ENCODE measurements around the gene ATP6V1B1.
"Not testable (repeated sequence)": the region's sequence is repeated elsewhere in the genome, so short reads cannot be mapped to it uniquely, and the experiment has no call there.

The ATP6V1B1 gene

DNA sequence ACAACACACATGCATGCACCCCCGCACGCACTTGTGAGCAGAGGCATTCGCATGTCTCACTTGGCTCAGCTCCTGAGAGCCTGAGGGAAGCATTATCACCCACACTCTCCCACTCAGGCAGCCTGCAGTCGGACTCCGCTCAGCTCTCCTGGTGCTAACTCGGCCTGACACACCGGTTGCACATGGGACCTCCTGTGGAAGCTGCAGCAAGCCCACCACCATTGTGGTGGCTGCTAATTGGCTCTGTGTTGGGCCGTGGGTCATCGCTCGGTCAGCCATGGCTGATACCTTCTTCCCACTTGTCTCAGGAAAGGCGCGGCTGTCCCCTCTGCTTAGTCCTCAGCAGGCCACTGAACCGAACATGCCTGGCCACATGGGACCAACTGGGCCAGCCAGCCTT is 72.6 kb downstream of the ATP6V1B1 start:
- Histone ChIP-seq H3K4me1 (ENCODE audit: insufficient read depth, low read length, severe bottlenecking) (no peaks in the 10 kb centered on the region), H3K4me2 (ENCODE audit: low read length) (no peak overlapping the region), H3K27ac (ENCODE audit: low read depth, low read length, poor library complexity, severe bottlenecking) (no peak overlapping the region), H3K36me3 (ENCODE audit: insufficient read depth, low read length) (no peaks in the 10 kb centered on the region), H3F3A (ENCODE audit: insufficient read depth, low read length) (no peaks in the 10 kb centered on the region), H3K9me2 (ENCODE audit: low read depth, low read length) (no peaks in the 10 kb centered on the region), H3K79me2 (ENCODE audit: insufficient read depth, low read length) (no peaks in the 10 kb centered on the region), H3K4me3 (ENCODE audit: low read depth, low read length, poor library complexity, severe bottlenecking) (no peak overlapping the region), H2AFZ (ENCODE audit: low read length) (no peak overlapping the region), H4K20me1 (ENCODE audit: insufficient read depth, low read length) (no peaks in the 10 kb centered on the region), H3K27me3 (ENCODE audit: insufficient read depth, low read length) (no peaks in the 10 kb centered on the region), H3K9me3 (ENCODE audit: low read length) (no peaks in the 10 kb centered on the region), H3K9ac (ENCODE audit: low read length) (no peak overlapping the region)
- TF ChIP-seq, protein P1, sequence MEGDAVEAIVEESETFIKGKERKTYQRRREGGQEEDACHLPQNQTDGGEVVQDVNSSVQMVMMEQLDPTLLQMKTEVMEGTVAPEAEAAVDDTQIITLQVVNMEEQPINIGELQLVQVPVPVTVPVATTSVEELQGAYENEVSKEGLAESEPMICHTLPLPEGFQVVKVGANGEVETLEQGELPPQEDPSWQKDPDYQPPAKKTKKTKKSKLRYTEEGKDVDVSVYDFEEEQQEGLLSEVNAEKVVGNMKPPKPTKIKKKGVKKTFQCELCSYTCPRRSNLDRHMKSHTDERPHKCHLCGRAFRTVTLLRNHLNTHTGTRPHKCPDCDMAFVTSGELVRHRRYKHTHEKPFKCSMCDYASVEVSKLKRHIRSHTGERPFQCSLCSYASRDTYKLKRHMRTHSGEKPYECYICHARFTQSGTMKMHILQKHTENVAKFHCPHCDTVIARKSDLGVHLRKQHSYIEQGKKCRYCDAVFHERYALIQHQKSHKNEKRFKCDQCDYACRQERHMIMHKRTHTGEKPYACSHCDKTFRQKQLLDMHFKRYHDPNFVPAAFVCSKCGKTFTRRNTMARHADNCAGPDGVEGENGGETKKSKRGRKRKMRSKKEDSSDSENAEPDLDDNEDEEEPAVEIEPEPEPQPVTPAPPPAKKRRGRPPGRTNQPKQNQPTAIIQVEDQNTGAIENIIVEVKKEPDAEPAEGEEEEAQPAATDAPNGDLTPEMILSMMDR (IDR thresholded peaks at IDR 0.05; ENCODE audit: low read length), result no peak
- TF ChIP-seq EZH2 (IDR thresholded peaks at IDR 0.05; ENCODE audit: borderline replicate concordance, low read length), result no peak

DNA sequence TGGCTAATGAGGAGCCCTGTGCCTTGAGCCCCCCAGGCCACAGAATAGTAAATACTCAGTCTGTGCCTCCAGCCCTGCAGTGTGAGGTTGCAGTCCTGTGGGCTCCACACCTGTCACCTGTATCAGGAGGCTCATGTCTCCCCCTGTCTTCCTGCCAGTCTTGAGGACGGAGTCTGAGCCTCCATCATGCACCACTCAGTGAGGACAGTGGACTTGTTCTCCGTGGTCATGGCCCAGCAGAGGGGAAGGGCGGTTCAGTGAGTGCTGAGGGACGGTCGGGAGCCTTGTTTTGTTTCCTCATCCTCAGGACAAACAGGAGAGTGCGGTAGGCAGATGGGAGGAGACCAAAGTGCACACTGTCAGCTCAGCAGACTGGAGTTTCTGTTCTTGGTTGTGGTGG is 76.1 kb downstream of the ATP6V1B1 start:
- H3K9me2 ChIP-seq (ENCODE audit: low read depth, low read length); H3K9ac ChIP-seq (ENCODE audit: low read length); H3K27ac ChIP-seq (ENCODE audit: low read depth, low read length, poor library complexity, severe bottlenecking); H3K9me3 ChIP-seq (ENCODE audit: low read length); H3K4me1 ChIP-seq (ENCODE audit: insufficient read depth, low read length, severe bottlenecking); H3K27me3 ChIP-seq (ENCODE audit: insufficient read depth, low read length); H3K79me2 ChIP-seq (ENCODE audit: insufficient read depth, low read length); H4K20me1 ChIP-seq (ENCODE audit: insufficient read depth, low read length); H3K36me3 ChIP-seq (ENCODE audit: insufficient read depth, low read length); H2AFZ ChIP-seq (ENCODE audit: low read length); H3K4me2 ChIP-seq (ENCODE audit: low read length); H3K4me3 ChIP-seq (ENCODE audit: low read depth, low read length, poor library complexity, severe bottlenecking); H3F3A ChIP-seq (ENCODE audit: insufficient read depth, low read length): not testable (repeated sequence)

Measured in OCI-LY1 (cell line).